ENCODE results near the gene SUSD3. TPM values are rescaled to one million over a fixed set of nuclear protein-coding genes. Genes with fewer than 3 reads are reported as not detected.
A peak's percentile ranks its signal among the peaks of the same experiment; 100 is the strongest.

SUSD3 gene
- total RNA-seq, 1 donor from 2014 or later: not detected

DNA sequence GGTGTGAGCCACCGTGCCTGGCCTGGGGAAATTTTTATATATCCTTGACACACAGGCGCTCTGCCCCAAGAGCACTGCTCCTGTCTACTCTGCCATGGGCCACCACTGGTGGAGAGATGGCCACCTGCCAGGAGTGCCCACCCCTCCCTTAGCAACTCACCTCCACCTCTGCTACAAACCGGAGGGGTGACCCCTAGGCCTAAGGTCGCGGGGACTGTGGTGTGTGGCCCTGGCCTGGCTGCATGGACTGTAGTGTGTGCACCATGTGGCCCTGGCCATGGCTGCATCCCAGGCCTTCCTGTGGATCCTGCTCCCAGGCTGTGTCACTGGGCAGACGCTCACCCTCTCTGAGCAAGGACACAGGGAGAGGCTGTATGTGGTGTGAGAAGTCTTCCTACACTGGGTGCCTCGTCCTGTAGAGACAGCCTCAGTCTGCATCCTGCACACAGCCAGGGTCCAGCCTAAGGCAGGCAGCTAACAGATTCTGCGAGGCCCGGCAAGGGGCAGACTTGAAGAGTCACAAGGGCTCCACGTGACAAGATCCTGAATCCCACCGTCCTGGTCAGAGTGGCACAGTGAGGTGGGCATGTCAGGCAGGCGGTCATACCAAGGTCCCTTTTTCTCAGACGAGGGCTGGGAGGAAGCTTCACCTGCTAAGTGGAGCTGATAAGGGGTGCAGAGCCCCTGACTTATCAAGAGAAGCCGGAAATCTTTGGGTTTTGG is 65.2 kb downstream of the SUSD3 start:
- DNase-seq (ENCODE audit: low spot score): no peak

DNA sequence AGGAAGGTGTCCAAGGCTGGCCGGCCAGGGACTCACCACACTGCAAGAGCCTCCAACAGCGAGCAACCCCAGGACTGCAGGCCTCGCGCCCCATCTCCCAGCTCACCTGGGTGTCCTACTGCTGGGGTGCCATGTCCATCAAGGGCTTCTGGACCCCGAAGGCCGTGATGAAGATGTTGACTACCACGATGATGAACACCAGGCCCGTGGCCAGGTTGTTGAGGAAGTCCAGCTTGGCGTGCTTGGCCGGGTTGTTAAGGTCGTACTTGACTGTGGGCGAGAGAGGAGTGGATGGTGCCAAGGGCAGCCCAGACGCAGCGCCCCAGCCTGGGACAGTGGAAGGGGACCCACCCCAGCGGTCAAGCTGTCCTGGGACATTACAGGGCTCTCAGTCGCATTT is 66.3 kb downstream of the SUSD3 start:
- DNase-seq (ENCODE audit: low spot score): no peak

DNA sequence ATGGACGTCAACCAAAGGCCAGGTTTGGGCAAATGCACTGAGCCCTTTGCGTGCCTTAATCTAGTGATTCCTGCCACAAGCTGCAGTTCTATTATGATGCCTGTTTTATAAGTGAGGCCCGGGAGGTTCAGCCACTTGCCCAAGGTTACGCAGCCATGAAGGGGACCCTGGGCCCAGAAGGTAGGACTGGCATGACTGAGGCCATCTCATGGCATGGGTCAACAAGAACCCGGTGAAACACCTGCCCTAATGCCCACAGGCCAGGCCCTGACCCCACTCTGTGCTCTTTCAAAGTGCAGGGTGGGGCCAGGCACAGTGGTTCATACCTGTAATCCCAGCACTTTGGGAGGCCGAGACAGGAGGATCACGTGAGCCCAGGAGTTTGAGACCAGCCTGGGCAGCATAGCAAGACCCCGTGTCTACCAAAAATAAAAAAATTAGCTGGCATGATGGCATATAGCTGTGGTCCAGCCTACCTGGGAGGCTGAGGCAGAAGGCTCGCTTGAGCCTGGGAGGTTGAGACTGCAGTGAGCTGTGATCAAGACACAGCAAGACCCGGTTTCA is 66.9 kb downstream of the SUSD3 start:
- no peak for DNase-seq (ENCODE audit: low spot score)

DNA sequence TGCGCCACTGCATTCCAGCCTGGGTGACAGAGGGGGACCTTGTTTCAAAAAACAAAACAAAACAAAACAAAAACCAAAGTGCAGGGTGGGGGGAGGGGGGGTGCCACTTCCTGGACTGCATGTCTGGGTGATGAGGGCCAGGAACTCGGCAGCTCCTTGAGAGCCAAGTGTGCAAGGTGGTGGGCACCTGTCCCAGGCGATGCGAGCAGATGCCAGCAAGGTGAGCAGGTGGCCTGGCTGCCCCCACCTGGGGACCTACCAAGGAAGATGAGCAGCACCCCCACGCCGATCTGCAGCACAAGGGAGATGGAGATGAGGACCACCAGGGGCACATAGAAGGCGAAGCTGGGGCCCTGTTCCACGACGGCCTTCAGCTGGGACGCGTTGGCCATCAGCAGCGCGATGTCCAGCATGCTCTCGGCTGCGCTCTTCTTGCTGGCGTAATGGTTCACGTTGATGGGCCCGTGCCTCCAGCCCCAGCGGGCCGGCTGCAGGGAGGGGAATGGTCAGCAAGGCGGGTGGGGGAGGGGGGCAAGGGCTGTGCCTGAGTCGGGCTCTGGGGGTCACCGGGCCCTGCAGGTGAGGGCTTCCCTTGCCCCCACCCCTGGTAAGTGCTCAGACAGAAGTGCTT is 67.8 kb downstream of the SUSD3 start:
- DNase-seq (ENCODE audit: low spot score): no peak

DNA sequence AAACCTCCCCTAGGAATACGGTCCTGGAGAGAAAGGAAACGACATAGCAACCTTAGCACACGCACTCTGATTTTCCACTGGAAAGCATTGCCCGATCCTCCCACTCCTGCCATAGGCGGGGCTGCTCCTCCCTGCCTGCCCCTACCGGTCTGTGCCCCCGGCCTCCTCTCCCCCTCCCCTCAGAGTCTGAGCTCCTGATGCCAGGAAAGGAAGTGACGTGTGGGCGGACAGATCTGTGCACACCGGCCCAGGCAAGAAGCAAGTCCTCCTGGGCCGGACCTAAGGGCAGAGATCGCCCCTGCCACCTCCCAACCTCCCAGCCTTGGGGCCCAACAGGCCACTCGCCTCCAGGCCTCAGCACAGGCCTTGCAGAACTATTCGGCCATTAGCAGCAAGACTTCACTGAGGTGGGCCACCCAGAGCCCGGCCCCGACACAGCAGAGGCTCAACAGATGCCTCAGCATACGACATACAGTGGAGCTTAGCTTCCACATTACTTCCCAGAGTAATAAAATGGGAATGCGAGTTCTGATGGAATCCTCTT is 68.4 kb downstream of the SUSD3 start:
- peak; percentile 88 for DNase-seq (ENCODE audit: low spot score)

DNA sequence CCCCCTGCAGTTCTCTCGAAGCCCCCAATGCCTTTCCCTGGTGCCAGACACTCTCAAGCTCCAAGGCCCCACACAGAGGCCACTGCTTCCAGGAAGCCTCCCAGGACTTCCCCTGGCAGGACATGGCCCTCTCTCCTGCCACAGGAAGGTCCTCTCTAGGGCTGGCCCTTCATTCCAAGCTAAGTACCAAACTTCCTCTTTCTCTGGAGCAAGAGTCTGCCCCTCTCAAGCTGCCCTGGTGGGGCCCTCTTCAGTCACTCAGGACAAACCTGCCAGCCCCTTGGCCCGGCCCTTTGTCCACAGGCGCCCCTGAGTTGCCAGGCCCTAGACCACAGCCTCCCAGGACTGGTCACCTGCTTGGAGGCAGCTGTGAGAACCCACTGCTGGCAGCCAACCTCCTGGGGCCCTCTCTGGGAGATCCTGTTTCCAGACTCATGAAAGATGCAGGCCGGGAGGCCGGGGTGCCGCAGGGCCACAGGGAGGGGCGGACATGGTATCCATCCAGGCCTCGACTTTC is 69.0 kb downstream of the SUSD3 start:
- peak; percentile 60 for DNase-seq (ENCODE audit: low spot score)

DNA sequence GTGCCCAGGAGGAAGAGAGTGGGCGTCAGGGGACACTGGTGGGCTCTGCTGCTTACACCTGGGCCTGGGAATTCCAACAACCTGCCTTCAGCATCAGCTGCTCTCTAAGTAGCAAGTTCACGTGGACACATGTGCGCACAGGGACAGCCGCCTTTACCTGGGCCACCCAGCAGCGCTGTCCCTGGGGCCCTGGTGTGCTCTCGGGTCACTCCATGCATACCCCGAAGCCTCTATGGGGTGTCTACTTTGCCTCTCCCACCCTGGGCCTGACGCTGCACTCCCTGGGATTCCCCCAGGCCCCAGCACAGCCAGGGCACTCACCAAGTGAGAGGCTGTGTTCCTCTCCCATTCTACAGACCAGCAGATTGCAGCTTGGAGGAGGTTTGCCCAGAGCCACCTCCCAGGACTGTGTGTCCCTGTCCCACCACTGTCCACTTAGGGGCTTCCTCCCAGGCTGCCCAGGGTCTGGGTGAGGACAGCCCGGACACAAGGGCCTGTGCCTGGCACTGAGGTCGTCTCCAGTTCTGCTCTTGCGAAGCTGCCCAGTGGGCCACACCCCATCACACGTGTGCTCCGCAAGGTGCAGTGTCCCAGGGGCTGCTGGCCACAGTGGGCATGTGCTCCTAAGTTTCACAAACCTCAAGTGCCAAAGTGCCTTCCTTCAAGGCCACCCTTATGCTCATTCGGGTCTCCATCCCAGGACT is 69.7 kb downstream of the SUSD3 start:
- DNase-seq (ENCODE audit: low spot score): no peak

DNA sequence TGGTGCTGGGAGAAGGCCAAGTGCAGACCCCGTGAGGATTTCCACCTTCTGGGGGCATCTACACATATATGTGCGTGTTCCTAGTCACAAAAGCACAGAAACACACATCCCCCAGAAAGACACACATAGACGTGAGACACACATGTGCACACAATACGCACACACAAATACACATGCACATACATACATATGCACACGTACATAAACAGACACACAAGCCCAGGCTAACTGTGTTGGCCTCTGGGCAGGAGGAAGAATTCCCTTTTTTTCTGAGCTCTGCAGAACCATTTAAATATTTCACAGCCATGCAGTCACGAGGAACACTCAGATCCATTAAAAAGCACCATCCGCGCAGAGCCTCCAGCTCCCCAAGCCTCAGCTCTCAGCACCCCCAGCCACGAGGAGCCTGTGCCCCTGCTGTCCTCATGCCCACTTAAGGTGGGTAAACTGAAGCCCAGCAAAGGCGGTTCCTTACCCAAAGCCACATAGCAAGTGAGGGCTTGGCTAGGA is 70.3 kb downstream of the SUSD3 start:
- DNase-seq (ENCODE audit: low spot score): no peak

DNA sequence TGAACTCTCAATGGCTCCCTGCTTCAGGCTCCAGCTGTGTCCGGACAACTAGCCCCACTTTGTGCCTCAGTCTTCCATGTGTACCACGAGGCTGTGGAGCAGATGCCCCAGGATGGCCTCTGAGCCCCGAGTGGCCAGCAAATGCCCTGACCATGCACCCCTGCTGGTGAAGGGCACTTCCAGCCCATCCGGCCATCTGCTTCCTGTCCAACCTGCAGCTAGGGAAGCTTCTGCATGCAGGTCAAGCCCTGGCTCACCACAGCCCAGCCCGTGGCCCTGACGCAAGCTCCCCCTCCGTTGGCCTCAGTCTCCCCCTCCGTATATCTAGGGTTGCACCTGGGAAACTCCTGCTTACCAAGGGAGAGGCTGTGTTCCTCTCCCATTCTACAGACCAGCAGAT is 70.8 kb downstream of the SUSD3 start:
- no peak for DNase-seq (ENCODE audit: low spot score)

DNA sequence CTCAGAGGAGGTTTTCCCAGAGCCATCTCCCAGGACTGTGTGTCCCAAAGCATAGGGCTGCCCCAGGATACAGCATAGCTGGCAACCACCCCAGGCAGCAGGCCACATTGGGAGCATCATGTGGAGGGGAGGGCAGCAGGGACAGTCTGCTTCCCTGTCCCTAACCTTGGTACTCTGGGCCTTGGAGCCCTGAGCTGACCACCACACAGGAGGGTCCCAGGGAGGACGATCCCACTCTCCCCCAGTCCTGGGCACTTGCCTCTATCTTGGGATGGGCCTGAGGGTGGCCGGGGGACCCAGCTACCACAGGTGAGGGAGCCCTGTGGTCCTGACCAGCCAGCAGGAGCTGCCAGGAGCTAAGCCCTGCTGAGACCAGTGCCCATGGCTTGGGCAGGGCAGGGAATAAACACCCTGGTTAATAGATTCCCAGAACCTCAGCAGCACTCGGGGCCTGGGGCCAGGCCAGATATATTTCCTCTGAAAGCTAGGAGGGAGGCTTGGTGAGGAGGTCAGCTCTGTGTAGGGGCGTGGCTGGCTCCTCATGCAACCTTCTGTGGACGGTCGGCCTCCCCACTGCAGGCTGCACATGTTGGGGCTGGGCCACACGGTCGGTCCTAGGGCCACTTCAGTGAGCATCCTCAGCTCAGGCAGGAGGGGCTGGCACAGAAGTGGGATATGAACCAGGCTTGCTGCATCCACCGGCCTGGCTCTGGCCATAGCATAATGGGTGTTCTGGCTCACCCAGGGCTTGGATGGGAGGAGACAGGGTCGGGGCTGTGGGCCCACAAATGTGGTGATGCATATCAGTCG is 71.4 kb downstream of the SUSD3 start:
- no peak for DNase-seq (ENCODE audit: low spot score)

DNA sequence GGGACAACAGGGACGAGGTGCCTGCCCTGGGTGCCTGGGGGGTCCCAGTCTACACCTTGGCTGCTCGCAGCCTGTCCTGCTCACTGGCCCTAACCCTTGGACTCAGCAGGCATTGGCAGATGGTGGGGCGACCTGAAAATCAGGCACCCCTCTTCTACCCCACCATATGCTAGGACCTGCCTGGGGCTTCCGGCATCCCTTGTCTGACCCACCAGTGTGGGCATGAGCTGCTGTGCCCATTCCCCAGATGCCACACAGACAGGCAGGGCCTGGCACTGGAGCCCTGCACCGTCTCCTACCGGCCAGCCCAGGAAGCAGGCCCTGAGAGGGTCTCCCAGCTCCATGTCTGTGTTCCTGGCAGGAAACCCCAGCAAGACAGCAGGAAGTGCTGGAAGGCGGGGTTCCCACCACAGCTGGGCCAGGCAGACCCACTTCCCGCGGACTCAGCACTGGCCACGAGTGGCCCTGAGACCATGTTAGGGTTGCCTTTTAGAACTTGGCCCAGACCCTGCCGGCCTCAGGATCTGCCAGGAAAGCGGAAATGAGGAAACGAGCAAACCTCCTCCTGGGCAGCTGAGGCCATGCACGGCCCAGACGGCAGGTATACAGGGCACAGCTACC is 72.5 kb downstream of the SUSD3 start:
- peak; percentile 31 for DNase-seq (ENCODE audit: low spot score)

DNA sequence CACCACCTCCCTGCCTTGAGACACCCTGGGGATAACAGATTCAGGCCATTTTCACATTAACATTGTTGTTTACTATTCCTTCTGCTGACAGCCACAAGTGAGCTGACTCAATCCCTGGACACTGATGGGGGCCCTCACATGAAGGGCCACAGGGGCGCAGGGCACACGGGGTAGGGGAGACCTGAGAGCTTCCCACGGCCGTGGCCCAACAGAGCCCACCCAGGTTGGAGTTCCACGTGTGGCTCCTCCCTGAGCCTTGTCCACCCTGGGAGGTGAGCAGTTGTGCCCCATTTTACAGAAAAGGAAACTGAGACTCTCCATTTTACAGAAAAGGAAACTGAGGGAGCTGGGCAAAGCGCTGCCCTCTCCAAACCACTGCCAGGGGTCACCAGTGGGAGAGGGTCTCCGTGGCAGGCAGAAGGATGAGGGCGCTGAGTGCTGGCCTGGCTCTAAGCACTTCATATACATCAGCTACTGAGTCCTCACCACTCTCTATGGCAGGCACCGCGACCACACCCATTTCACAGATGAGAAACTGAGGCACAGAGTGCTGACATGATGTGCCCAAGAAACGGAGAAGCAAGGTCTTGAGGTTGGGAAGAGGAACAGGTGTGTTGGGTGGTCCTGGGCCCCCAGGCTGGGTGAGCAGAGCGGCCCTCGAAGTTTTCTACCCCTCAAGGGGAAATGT is 73.2 kb downstream of the SUSD3 start:
- DNase-seq (ENCODE audit: low spot score): no peak

DNA sequence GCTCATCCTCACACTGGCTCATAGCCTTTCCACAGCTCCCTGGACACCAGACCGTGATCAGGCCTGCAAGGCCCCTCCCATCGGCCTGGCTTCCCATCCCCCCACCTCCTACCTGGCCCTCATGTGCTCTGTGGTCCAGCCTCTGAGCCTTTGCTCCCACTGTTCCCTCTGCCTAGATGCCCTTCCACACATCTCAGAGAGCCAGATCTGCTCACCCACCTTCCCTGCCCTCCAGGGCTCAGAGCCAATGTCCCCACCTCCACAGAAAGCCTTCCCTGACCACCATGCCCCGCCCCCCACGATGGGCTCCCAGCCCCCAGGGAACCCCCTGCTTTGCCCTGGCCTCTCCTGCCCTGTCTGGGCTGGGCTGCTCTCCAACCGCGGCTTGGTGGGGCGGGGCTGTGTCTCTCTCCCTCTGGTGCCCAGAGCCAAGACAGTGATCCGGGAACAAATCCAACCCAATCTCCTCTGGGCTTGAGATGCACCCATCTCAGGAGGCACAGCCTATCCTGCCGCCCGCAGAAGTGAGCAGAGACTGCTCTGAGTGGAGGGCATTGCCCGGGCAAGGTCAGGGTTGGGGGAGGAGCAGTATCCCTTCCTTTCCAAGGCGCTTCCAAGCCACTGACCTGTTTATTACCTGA is 73.9 kb downstream of the SUSD3 start:
- peak; percentile 62 for DNase-seq (ENCODE audit: low spot score)

DNA sequence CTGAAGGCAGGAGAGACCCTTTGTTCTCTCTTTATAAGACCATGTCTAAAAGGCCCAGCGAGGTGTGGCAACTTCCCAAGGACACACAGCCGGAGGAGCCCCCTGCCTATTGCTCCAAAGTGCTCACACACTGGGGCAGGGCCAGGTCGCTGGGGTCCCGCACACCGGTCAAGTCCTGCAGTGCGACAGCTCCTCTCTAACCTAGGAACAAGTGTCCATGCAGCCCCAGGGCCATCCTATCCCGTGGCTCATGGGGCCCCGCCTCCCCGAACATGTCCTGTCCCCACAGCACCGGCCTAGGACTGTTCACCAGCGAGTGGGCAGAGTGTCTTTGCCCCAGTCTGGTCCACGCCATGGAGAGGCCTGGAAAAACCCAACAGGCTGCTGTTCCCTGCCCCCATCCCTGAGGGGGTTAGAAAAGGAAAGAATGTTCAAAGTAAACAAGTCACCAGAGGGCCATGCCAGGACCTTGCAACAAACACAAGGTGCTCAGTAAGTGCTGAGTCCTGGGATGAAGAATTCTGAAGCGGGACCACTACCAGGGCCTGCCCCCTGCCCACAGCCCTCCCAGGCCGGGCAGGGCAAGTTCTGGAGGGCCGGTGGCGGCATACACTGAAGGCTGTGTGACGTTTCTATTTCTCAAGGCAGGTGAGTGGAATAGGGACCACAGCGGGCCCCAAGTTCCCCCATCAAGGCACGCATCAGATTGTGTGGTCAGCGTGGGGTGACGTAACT is 74.6 kb downstream of the SUSD3 start:
- DNase-seq (ENCODE audit: low spot score): no peak

DNA sequence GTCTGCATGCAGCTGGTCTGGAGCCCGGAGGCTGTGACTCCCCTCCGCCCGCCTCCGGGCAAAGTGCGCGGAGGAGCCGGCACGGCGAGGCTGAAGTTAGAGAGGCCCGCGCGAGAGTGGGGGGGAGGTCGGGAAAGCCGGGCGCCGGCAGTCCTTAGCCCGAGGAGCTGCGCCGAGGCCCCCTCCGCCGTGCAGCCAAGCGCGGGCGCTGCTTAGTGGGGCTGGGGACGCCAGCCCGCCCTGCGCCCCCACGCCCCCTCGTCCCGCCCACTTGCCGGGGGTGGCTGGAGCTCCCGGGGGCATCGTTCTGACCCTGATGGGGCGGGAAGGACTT is 75.1 kb downstream of the SUSD3 start:
- DNase-seq (ENCODE audit: low spot score): peak; percentile 77

DNA sequence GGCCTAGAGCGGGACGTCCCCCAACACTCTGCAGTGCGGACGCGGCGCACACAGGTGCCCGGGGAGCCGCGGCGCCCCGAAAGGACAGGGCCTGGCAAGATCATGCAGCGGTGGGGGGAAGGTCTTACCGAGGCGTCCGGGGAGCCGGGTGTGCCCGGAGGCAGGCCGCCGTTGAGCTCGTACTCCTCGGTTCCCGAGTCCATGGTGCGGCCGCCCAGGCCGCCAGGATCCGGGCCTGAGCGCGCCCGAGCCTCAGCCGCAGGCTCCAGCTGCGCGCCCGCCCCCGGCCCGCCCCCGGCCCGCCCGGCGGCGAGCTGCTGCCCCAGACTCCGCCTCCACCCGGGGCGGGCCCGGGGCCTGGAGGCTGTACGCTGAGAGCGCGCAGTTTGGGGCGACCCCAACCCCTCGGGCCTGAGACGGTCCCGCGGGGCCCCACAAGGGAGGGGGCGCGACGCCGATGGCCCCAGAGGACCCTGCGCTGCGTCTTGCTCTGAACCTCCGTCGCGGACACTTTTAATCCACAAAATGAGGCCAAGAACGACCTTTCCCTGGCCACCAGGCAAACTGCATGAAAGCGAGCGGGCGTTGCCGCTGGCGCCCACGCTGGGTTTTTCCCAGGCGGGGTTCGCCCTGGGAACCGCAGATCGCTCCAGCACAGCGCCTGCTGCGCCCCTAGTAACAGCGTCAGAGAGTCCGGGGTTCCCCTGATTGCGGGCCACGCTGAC is 75.7 kb downstream of the SUSD3 start, which contains the start of gene NINJ1:
NINJ1 (minus strand) TSS at position 237 of the 725 bp plus-strand sequence; CDS start at position 203, 34 bp downstream.
- DNase-seq (ENCODE audit: low spot score): peak; percentile 87
